EH (cell line): ENCODE results near the gene SLC16A1.
"Not testable (repeated sequence)": the region's sequence is repeated elsewhere in the genome, so short reads cannot be mapped to it uniquely, and the experiment has no call there.

Experiments
- DNase-seq: peaks from one replicate; pipeline ENCODE4 v3.0.0-alpha.2; 2015; ENCODE audit warnings: low read depth

SLC16A1 gene

GRCh38 chr1:112971006-112971405 lies 15.0 kb upstream of the SLC16A1 start:
- DNase-seq, result peak; percentile 43

GRCh38 chr1:112964347-112964746 lies 8.4 kb upstream of the SLC16A1 start:
- no peak for DNase-seq

GRCh38 chr1:112961072-112961471 lies 5.1 kb upstream of the SLC16A1 start:
- no peak for DNase-seq

GRCh38 chr1:112960384-112960783 lies 4.4 kb upstream of the SLC16A1 start:
- DNase-seq, result no peak

- not testable (repeated sequence) for DNase-seq
These were observed 2.2 kb upstream of the SLC16A1 start for GRCh38 chr1:112958236-112958635.

- peak; percentile 92 for DNase-seq
These were observed 1.3 kb upstream of the SLC16A1 start for GRCh38 chr1:112957133-112957812.

GRCh38 chr1:112956544-112957132 lies 642 bp upstream of the SLC16A1 start:
- no peak for DNase-seq

GRCh38 chr1:112954945-112955772 lies 837 bp downstream of the SLC16A1 start:
- peak; percentile 71 for DNase-seq

GRCh38 chr1:112954017-112954650 lies 1.9 kb downstream of the SLC16A1 start:
- DNase-seq, result peak; percentile 78

- DNase-seq, result no peak
These were observed 5.6 kb downstream of the SLC16A1 start for GRCh38 chr1:112950426-112950825.

GRCh38 chr1:112946683-112947082 lies 9.3 kb downstream of the SLC16A1 start:
- no peak for DNase-seq

GRCh38 chr1:112939810-112940209 lies 16.2 kb downstream of the SLC16A1 start:
- DNase-seq, result no peak

GRCh38 chr1:112938210-112938609 lies 17.8 kb downstream of the SLC16A1 start:
- DNase-seq, result peak; percentile 21

- DNase-seq, result peak; percentile 37
These were observed 18.5 kb downstream of the SLC16A1 start for GRCh38 chr1:112937495-112937894.

GRCh38 chr1:112937070-112937469 lies 18.9 kb downstream of the SLC16A1 start:
- DNase-seq, result peak; percentile 72

- peak; percentile 70 for DNase-seq
These were observed 20.4 kb downstream of the SLC16A1 start for GRCh38 chr1:112935461-112936111.

GRCh38 chr1:112934577-112934976 lies 21.4 kb downstream of the SLC16A1 start:
- DNase-seq, result peak; percentile 23

- DNase-seq, result no peak
These were observed 22.0 kb downstream of the SLC16A1 start for GRCh38 chr1:112933820-112934571.

- DNase-seq, result no peak
These were observed 26.0 kb downstream of the SLC16A1 start for GRCh38 chr1:112929979-112930378.

GRCh38 chr1:112927462-112927990 lies 28.5 kb downstream of the SLC16A1 start:
- no peak for DNase-seq

GRCh38 chr1:112926858-112927257 lies 29.1 kb downstream of the SLC16A1 start:
- DNase-seq, result no peak
